Osteocyte (in vitro differentiated cells): Measurements from ENCODE around the gene ZNF674. TPM values are rescaled to one million over a fixed set of nuclear protein-coding genes. Genes with fewer than 3 reads are reported as not detected.
"Not testable (repeated sequence)": the region's sequence is repeated elsewhere in the genome, so short reads cannot be mapped to it uniquely, and the experiment has no call there.

Experiments
- DNase-seq: peaks from one replicate; pipeline ENCODE4 v3.0.0; 2021; ENCODE audit warnings: mixed read lengths; ENCODE audit not compliant: unreplicated experiment; ENCODE audit errors: extremely low spot score
- H3K27ac Mint-ChIP-seq: one replicate; pipeline ENCODE4 v1.8.0; 2021; ENCODE audit warnings: mild to moderate bottlenecking, mixed read lengths; ENCODE audit not compliant: unreplicated experiment
- H3K27me3 Mint-ChIP-seq: one replicate; pipeline ENCODE4 v1.8.0; 2021; ENCODE audit warnings: mixed read lengths; ENCODE audit not compliant: unreplicated experiment
- H3K36me3 Mint-ChIP-seq: one replicate; pipeline ENCODE4 v1.8.0; 2021; ENCODE audit warnings: mixed read lengths; ENCODE audit not compliant: unreplicated experiment
- H3K4me1 Mint-ChIP-seq: one replicate; pipeline ENCODE4 v1.8.0; 2021; ENCODE audit warnings: mixed read lengths; ENCODE audit not compliant: unreplicated experiment
- H3K4me3 Mint-ChIP-seq: one replicate; pipeline ENCODE4 v1.8.0; 2021; ENCODE audit warnings: mild to moderate bottlenecking, moderate library complexity, mixed read lengths; ENCODE audit not compliant: unreplicated experiment
- H3K9me3 Mint-ChIP-seq: one replicate; pipeline ENCODE4 v1.8.0; 2021; ENCODE audit warnings: mixed read lengths; ENCODE audit not compliant: unreplicated experiment
- CTCF ChIP-seq: fragments of 200-600 bp; sonication (generic); IDR thresholded peaks from 2 replicates; pipeline ENCODE4 v1.5.0; 2021; ENCODE audit warnings: antibody characterized with exemption, mild to moderate bottlenecking, moderate library complexity
- total RNA-seq: library from RNA; stranded (reverse); gene quantifications from 2 replicates; pipeline ENCODE4 v1.2.1, GENCODE V29; 2021

ZNF674 gene
- total RNA-seq, 1 donor from 2014 or later, result 8.8 TPM

- Mint-ChIP-seq H3K4me3 (no peak overlapping the region), H3K9me3 (peaks cover 32% of the 10 kb centered on the region), H3K4me1 (no peaks in the 10 kb centered on the region), H3K27me3 (no peaks in the 10 kb centered on the region), H3K27ac (no peak overlapping the region), H3K36me3 (peaks cover 29% of the 10 kb centered on the region)
- no peak for TF ChIP-seq CTCF
- DNase-seq, result no peak
Observed at GRCh38 chrX:46465203-46465602, 80.0 kb downstream of the ZNF674 start.

- Mint-ChIP-seq H3K27ac (no peak overlapping the region), H3K4me3 (no peak overlapping the region), H3K36me3 (peaks cover 23% of the 10 kb centered on the region), H3K27me3 (no peaks in the 10 kb centered on the region), H3K9me3 (peaks cover 20% of the 10 kb centered on the region), H3K4me1 (no peaks in the 10 kb centered on the region)
- no peak for TF ChIP-seq CTCF
- DNase-seq, result no peak
Observed at GRCh38 chrX:46463682-46464081, 81.5 kb downstream of the ZNF674 start.

- no peaks in the 10 kb centered on the region for H3K4me1 Mint-ChIP-seq
- TF ChIP-seq CTCF, result no peak
- H3K9me3 Mint-ChIP-seq, result peaks cover 10% of the 10 kb centered on the region
- peaks cover 14% of the 10 kb centered on the region for H3K36me3 Mint-ChIP-seq
- H3K4me3 Mint-ChIP-seq, result no peak overlapping the region
- H3K27me3 Mint-ChIP-seq, result no peaks in the 10 kb centered on the region
- DNase-seq, result no peak
- H3K27ac Mint-ChIP-seq, result no peak overlapping the region
Observed at GRCh38 chrX:46461660-46462191, 83.5 kb downstream of the ZNF674 start.

- peaks cover 15% of the 10 kb centered on the region for H3K36me3 Mint-ChIP-seq
- not testable (repeated sequence) for DNase-seq, H3K27me3 Mint-ChIP-seq, H3K27ac Mint-ChIP-seq, H3K9me3 Mint-ChIP-seq, H3K4me1 Mint-ChIP-seq, H3K4me3 Mint-ChIP-seq
Observed at GRCh38 chrX:46460801-46461659, 84.2 kb downstream of the ZNF674 start.

GRCh38 chrX:46459603-46460002 lies 85.6 kb downstream of the ZNF674 start:
- Mint-ChIP-seq H3K4me3 (no peak overlapping the region), H3K9me3 (no peaks in the 10 kb centered on the region)

More at GRCh38 chrX:46459603-46460002, 85.6 kb downstream of the ZNF674 start:
- Mint-ChIP-seq H3K36me3 (peaks cover 7% of the 10 kb centered on the region), H3K27me3 (no peaks in the 10 kb centered on the region), H3K4me1 (no peaks in the 10 kb centered on the region), H3K27ac (no peak overlapping the region)
- DNase-seq, result no peak
- TF ChIP-seq CTCF, result no peak
